ENCODE measurements around the gene BBS2.

DNA sequence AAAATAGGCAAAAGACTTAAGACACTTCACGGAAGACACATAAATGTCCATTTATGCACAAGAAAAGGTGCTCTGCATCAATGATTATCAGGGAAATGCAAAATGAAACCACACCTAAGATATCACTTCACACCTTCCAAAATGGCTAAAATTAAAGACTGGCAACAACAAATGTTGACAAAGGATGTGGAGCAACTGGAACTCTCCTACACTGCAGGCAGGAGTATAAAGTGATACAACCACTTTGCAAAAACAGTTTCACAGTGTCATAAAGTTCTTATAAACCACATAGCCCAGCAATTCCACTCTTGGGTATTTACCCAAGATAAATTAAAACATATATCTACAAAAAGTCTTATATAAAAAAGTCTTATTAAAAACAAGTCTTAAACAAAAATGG is 7.8 kb downstream of the BBS2 start:
- no peak for TF ChIP-seq GATA2 (IDR thresholded peaks at IDR 0.05; ENCODE audit: low read depth, low read length)
- no peak for TF ChIP-seq GATA3 (IDR thresholded peaks at IDR 0.05; ENCODE audit: low read depth, low read length)
